Measurements from ENCODE around the gene DCAF12. TPM values are rescaled to one million over a fixed set of nuclear protein-coding genes. Genes with fewer than 3 reads are reported as not detected.

The DCAF12 gene
- total RNA-seq, 2 experiments from 2014 or later = 5.4 to 5.9 TPM

DNA sequence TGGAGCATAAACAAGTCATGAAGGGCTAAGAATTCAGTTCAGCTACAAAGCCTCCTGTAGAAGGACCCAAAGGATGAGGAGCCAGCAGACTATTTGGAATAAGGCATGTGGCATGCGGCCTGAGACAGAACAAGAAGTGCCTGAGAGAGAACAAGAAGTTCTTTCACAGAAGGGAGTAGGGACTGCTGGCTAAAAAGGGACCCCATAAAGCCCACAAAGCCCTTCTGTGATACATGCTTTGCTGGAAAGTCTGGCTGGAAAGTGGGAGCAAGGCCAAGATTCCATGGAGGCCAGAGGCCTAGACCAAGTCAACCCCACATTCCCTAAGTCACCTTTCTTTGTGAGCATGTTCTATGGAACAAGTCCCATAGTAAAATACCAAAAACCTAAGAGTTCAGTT, 41.9 kb downstream of the DCAF12 start:
- Histone ChIP-seq H3K36me3 (ENCODE audit: insufficient read depth, low read length) (peaks cover 35% of the 10 kb centered on the region), H3K9me3 (ENCODE audit: control insufficient read depth in 1 of 2, insufficient read depth in 1 of 2, low read length in 2 of 2) (no peaks in the 10 kb centered on the region), H3K27ac (ENCODE audit: low read depth in 1 of 2, low read length in 2 of 2) (no peak overlapping the region), H3K4me3 (ENCODE audit: low read length) (no peak overlapping the region), H3K4me1 (ENCODE audit: insufficient read depth, low read length) (no peaks in the 10 kb centered on the region), H3K27me3 (ENCODE audit: control insufficient read depth in 1 of 2, insufficient read depth in 2 of 2, low read length in 2 of 2) (no peaks in the 10 kb centered on the region)
- H3K4me1 Mint-ChIP-seq (ENCODE audit: low read depth) = no peaks in the 10 kb centered on the region
- intact Hi-C loops (cut with DNase I, micrococcal nuclease) = no loop called here
- H3K4me3 Mint-ChIP-seq = no peak overlapping the region
- DNase-seq = no peak
- peaks cover 35% of the 10 kb centered on the region for H3K36me3 Mint-ChIP-seq (ENCODE audit: low read depth)
- no peak for ATAC-seq (ENCODE audit: poor library complexity)
- H3K27me3 Mint-ChIP-seq = no peaks in the 10 kb centered on the region
- CTCF ChIA-PET = no interaction called here
- H3K27ac Mint-ChIP-seq = peak overlapping the region; percentile 25
- POLR2A ChIA-PET = no interaction called here
- no peaks in the 10 kb centered on the region for H3K9me3 Mint-ChIP-seq
- no peak for TF ChIP-seq CTCF (IDR thresholded peaks at IDR 0.05)

DNA sequence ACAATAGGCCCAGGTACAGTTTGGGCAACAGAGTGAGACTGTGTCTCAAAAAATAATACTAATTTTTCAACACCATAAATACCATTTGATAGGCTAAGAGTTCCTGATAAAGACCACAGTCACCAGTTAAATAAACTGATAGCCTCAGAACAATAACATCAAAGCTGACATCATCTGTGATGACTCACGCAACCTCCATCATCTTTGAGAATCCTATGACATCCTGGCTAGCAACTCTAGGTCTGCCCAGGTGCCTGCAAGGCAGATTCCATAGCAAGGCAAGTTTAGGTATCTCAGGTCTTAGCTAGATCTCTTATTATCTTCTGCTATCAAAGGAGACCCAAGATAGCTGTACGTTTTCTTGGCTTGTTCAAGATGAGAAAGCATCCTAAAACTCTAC, 47.3 kb downstream of the DCAF12 start:
- Histone ChIP-seq H3K27me3 (ENCODE audit: control insufficient read depth in 1 of 2, insufficient read depth in 2 of 2, low read length in 2 of 2) (no peaks in the 10 kb centered on the region), H3K4me1 (ENCODE audit: insufficient read depth, low read length) (no peaks in the 10 kb centered on the region), H3K36me3 (ENCODE audit: insufficient read depth, low read length) (no peaks in the 10 kb centered on the region), H3K27ac (ENCODE audit: low read depth in 1 of 2, low read length in 2 of 2) (no peak overlapping the region), H3K9me3 (ENCODE audit: control insufficient read depth in 1 of 2, insufficient read depth in 1 of 2, low read length in 2 of 2) (no peaks in the 10 kb centered on the region), H3K4me3 (ENCODE audit: low read length) (no peak overlapping the region)
- POLR2A ChIA-PET = no interaction called here
- intact Hi-C loops (cut with DNase I, micrococcal nuclease) = loop anchor here in 1 of 2 experiments (10.0 kb wide), 1 partner anchor 64 kb away; no protein-coding TSS in a partner anchor
- no peak for ATAC-seq (ENCODE audit: poor library complexity)
- no peaks in the 10 kb centered on the region for H3K4me1 Mint-ChIP-seq (ENCODE audit: low read depth)
- H3K9me3 Mint-ChIP-seq = no peaks in the 10 kb centered on the region
- DNase-seq = no peak
- CTCF ChIA-PET = no interaction called here
- no peak overlapping the region for H3K27ac Mint-ChIP-seq
- no peak overlapping the region for H3K4me3 Mint-ChIP-seq
- TF ChIP-seq CTCF (IDR thresholded peaks at IDR 0.05) = no peak
- no peaks in the 10 kb centered on the region for H3K27me3 Mint-ChIP-seq
- no peaks in the 10 kb centered on the region for H3K36me3 Mint-ChIP-seq (ENCODE audit: low read depth)

- peaks cover 3% of the 10 kb centered on the region for H3K4me1 ChIP-seq (ENCODE audit: insufficient read depth, low read length)
- TF ChIP-seq CTCF (IDR thresholded peaks at IDR 0.05) = no peak
- Mint-ChIP-seq H3K4me1 (ENCODE audit: low read depth) (no peaks in the 10 kb centered on the region), H3K27me3 (no peaks in the 10 kb centered on the region), H3K4me3 (no peak overlapping the region), H3K27ac (no peak overlapping the region), H3K36me3 (ENCODE audit: low read depth) (no peaks in the 10 kb centered on the region), H3K9me3 (no peaks in the 10 kb centered on the region)
- H3K36me3 ChIP-seq (ENCODE audit: insufficient read depth, low read length) = no peaks in the 10 kb centered on the region
- H3K27ac ChIP-seq (ENCODE audit: low read depth in 1 of 2, low read length in 2 of 2) = no peak overlapping the region
- H3K9me3 ChIP-seq (ENCODE audit: control insufficient read depth in 1 of 2, insufficient read depth in 1 of 2, low read length in 2 of 2) = no peaks in the 10 kb centered on the region
- DNase-seq (no peak), ATAC-seq (ENCODE audit: poor library complexity) (no peak)
- no peak overlapping the region for H3K4me3 ChIP-seq (ENCODE audit: low read length)
- ChIA-PET CTCF (interaction anchor here (1.0 kb wide), 1 partner anchor 62 kb away, joined by 3 read pairs; no protein-coding TSS in a partner anchor), POLR2A (interaction anchor here (2.1 kb wide), 1 partner anchor 25 kb away, joined by 6 read pairs; the partner anchor contains the start of gene UBAP2)
- H3K27me3 ChIP-seq (ENCODE audit: control insufficient read depth in 1 of 2, insufficient read depth in 2 of 2, low read length in 2 of 2) = no peaks in the 10 kb centered on the region
- intact Hi-C loops (cut with DNase I, micrococcal nuclease) = loop anchor here (5.0 to 10.0 kb wide), 2 partner anchors 58 to 61 kb away; no protein-coding TSS in a partner anchor
These were observed 53.5 kb downstream of the DCAF12 start for GRCh38 chr9:34072868-34073590.

Data from CD4-positive, alpha-beta T cell (primary cell).